Measurements from ENCODE around the gene CAV1. TPM values are rescaled to one million over a fixed set of nuclear protein-coding genes. Genes with fewer than 3 reads are reported as not detected.
"Not testable (repeated sequence)": the region's sequence is repeated elsewhere in the genome, so short reads cannot be mapped to it uniquely, and the experiment has no call there.

Gene CAV1
- total and polyA plus RNA-seq, 3 donors from 2014 or later: 33.1 to 84.2 (median 39.9) TPM

- Histone ChIP-seq H3K4me1 (no peaks in the 10 kb centered on the region), H3K36me3 (ENCODE audit: low read depth, missing control alignments) (no peaks in the 10 kb centered on the region), H3K27ac (no peak overlapping the region), H3K9me3 (no peaks in the 10 kb centered on the region), H3K4me3 (no peak overlapping the region), H3K27me3 (no peaks in the 10 kb centered on the region)
- WGBS, 2 donors: 56 to 76% methylated on average over 1 of the region's 1 CpG
- intact Hi-C loops (cut with DNase I; ENCODE audit: low total_unique reads): loop anchor here (5.0 kb wide), 3 partner anchors 57 to 327 kb away; partner anchors contain the start of gene CAV1
- no peak for TF ChIP-seq POLR2A (IDR thresholded peaks at IDR 0.05)
- TF ChIP-seq, protein P1, sequence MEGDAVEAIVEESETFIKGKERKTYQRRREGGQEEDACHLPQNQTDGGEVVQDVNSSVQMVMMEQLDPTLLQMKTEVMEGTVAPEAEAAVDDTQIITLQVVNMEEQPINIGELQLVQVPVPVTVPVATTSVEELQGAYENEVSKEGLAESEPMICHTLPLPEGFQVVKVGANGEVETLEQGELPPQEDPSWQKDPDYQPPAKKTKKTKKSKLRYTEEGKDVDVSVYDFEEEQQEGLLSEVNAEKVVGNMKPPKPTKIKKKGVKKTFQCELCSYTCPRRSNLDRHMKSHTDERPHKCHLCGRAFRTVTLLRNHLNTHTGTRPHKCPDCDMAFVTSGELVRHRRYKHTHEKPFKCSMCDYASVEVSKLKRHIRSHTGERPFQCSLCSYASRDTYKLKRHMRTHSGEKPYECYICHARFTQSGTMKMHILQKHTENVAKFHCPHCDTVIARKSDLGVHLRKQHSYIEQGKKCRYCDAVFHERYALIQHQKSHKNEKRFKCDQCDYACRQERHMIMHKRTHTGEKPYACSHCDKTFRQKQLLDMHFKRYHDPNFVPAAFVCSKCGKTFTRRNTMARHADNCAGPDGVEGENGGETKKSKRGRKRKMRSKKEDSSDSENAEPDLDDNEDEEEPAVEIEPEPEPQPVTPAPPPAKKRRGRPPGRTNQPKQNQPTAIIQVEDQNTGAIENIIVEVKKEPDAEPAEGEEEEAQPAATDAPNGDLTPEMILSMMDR (IDR thresholded peaks at IDR 0.05): no peak
- DNase-seq: no peak
Observed at GRCh38 chr7:116584721-116585120, 59.9 kb downstream of the CAV1 start.

DNA sequence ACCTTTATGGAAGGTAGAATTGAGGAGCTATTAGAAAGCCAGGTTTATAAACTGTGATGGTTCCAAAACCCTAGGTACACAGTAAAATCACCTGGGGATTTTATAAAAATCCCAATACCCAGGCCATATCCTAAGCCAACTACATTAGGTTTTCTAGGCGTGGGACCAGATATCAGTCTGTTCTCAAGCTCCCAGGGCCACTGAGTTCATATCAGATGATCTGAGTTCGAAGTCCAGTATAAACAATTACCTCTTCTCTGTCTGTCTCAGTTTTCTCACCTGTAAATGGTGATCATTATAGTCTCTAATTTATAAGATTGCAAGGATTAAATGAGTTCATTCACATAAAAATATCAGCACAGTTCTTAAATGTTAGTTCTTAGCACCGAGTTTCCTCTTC is 60.6 kb downstream of the CAV1 start:
- TF ChIP-seq, protein P1 (IDR thresholded peaks at IDR 0.05): no peak
- TF ChIP-seq POLR2A (IDR thresholded peaks at IDR 0.05): no peak
- H3K36me3 ChIP-seq (ENCODE audit: low read depth, missing control alignments): no peaks in the 10 kb centered on the region
- intact Hi-C loops (cut with DNase I; ENCODE audit: low total_unique reads): loop anchor here (5.0 kb wide), 3 partner anchors 58 to 328 kb away; partner anchors contain the start of gene CAV1
- H3K9me3 ChIP-seq: no peaks in the 10 kb centered on the region
- no peak overlapping the region for H3K27ac ChIP-seq
- H3K4me3 ChIP-seq: no peak overlapping the region
- H3K4me1 ChIP-seq: no peaks in the 10 kb centered on the region
- no peaks in the 10 kb centered on the region for H3K27me3 ChIP-seq
- WGBS, 2 donors: 95 to 97% methylated on average over 3 of the region's 3 CpGs
- DNase-seq: no peak

GRCh38 chr7:116585967-116586366 is 61.1 kb downstream of the CAV1 start:
- no peak for DNase-seq
- Histone ChIP-seq H3K4me3 (no peak overlapping the region), H3K27me3 (no peaks in the 10 kb centered on the region), H3K36me3 (ENCODE audit: low read depth, missing control alignments) (no peaks in the 10 kb centered on the region), H3K4me1 (no peaks in the 10 kb centered on the region), H3K9me3 (no peaks in the 10 kb centered on the region), H3K27ac (no peak overlapping the region)
- WGBS, 2 donors: 76 to 81% methylated on average over 5 of the region's 5 CpGs
- intact Hi-C loops (cut with DNase I; ENCODE audit: low total_unique reads): loop anchor here (5.0 kb wide), 3 partner anchors 59 to 329 kb away; partner anchors contain the start of gene CAV1
- TF ChIP-seq POLR2A (IDR thresholded peaks at IDR 0.05): no peak
- TF ChIP-seq, protein P1 (IDR thresholded peaks at IDR 0.05): no peak

DNA sequence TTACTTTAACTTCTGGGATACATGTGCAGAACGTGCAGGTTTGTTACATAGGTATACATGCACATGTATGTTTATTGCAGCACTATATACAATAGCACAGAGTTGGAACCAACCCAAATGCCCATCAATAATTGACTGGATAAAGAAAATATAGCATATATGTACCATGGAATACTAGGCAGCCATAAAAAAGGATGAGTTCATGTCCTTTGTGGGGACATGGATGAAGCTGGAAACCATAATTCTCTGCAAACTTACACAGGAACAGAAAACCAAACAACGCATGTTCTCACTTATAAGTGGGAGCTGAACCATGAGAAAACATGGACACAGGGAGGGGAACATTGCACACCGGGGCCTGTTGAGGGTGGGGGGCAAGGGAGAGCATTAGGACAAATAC is 62.4 kb downstream of the CAV1 start:
- not testable (repeated sequence) for H3K27me3 ChIP-seq; H3K4me3 ChIP-seq; DNase-seq; H3K36me3 ChIP-seq (ENCODE audit: low read depth, missing control alignments); H3K9me3 ChIP-seq; H3K4me1 ChIP-seq; H3K27ac ChIP-seq
- intact Hi-C loops (cut with DNase I; ENCODE audit: low total_unique reads): loop anchor here (5.0 kb wide), 3 partner anchors 60 to 330 kb away; partner anchors contain the start of gene CAV1
- 87 to 91% methylated on average over 3 of the region's 3 CpGs for WGBS, 2 donors

DNA sequence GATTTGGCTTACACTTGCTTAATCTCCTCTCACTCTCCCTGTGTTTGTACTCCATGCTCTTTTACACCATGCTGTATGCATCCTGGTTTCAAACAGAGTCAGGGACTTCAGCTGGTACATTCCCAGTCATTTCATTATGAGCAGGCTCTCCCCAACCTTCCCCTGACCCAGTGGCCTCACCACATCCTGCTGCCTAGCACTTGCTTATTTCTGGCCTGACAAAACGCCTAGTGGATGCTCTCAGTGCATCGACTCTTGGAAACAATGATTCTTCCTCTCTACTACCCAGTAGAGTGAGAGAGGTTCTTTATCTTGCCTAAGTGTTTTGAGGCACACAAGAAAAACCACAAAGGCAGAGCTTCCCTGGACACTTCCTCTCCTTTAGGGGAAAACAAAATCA is 63.4 kb downstream of the CAV1 start:
- whole genome bisulfite sequencing, 2 donors: 49 to 57% methylated on average over 2 of the region's 2 CpGs
- TF ChIP-seq, protein P1 (IDR thresholded peaks at IDR 0.05): no peak
- no peak for TF ChIP-seq POLR2A (IDR thresholded peaks at IDR 0.05)
- no peak for DNase-seq
- Histone ChIP-seq H3K27me3 (no peaks in the 10 kb centered on the region), H3K4me1 (no peaks in the 10 kb centered on the region), H3K4me3 (no peak overlapping the region), H3K36me3 (ENCODE audit: low read depth, missing control alignments) (no peaks in the 10 kb centered on the region), H3K27ac (no peak overlapping the region), H3K9me3 (no peaks in the 10 kb centered on the region)
- intact Hi-C loops (cut with DNase I; ENCODE audit: low total_unique reads): loop anchor here (5.0 kb wide), 3 partner anchors 61 to 331 kb away; partner anchors contain the start of gene CAV1

Data from testis (tissue), 3 donors.